ENCODE results near the gene GFM1.
"Not testable (repeated sequence)": the region's sequence is repeated elsewhere in the genome, so short reads cannot be mapped to it uniquely, and the experiment has no call there.

Gene GFM1

DNA sequence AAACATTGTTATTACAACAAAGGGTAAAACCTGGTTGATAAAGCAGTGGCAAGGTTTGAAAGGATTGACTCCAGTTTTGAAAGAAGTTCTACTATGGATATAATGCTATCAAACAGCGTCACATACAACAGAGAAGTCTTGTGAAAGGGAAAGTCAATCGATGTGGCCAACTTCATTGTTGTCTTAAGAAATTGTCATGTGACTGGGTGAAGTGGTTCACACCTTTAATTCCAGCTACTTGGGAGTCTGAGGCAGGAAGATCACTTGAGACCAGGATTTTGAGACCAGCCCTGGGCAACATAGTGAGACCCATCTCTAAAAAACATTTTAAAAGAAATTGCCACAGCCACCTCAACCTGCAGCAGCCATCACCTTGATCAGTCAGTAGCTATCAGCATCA, 34.4 kb downstream of the GFM1 start:
- DNase-seq (ENCODE audit: low spot score): no peak

DNA sequence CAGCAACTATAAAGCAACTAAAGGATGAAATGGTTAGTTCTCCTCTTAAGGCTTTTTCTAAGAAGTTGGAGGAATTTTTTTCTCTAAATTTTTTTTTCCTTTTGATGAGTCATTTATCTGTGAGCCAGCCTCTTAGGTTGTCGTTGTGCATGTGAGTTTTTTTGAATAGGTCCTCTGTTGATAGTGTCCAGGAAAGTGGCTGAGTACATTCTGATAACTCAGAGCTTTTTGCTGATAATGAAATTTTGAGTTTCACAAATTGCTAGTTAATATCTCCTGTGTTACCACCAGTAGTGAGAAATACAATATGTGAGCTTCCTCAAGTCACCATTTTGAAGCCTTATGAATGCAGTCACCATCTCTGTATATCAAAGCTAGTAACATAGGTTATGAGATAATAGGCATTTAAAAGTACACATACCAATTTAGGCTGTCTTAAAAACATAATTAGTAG, 35.2 kb downstream of the GFM1 start:
- DNase-seq (ENCODE audit: low spot score): no peak

DNA sequence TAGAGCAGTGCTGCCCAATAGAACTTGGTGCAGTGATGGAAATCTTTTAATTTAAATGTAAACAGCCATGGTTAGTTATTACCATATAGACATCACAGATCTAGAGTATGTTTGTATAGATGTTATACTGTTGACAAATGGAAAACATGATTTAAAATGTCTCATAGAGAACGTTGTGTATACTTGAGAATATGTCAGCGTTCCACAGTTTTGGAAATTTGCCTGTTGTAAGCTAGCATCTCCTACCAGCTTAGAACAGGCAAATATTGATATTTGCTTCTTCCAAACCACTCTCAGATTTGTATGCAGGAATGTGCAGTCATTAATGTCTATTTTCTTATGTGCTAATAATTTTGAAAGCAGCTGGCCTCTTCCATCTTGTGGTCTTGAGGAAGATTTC, 36.5 kb downstream of the GFM1 start:
- no peak for DNase-seq (ENCODE audit: low spot score)

DNA sequence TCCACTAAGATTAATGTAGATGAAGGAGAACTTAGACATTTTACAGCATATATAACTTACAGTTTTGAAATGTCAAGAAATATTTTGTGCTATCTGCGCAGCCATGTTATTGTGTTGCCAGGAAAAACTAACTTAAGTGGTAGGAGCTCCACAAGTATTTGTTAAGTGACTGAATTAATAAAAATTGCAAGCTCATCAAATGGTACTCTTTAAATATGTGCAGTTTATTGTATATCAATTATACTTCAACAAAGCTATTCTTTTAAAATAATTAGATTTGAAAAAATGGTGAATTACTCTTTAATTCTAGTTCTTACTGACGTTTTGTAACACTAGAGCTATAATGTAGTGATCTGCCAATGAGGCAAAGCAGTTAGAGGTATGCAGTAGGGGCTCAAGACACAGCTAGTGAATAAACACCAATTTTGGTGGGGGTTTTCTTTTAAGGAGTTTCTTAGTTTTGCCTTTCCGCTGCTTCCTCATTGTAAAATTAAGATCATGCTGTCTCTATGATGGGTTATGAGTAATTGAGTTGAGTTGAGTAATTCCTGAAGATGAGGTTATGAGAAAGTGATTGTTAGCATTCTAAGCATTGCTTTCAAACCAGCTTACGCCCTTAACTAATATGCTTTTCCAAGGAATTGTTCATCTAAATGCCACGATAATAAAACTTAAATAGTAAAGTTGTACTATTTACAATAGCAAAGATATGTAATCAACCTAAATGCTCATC, 39.1 kb downstream of the GFM1 start:
- DNase-seq (ENCODE audit: low spot score): no peak

DNA sequence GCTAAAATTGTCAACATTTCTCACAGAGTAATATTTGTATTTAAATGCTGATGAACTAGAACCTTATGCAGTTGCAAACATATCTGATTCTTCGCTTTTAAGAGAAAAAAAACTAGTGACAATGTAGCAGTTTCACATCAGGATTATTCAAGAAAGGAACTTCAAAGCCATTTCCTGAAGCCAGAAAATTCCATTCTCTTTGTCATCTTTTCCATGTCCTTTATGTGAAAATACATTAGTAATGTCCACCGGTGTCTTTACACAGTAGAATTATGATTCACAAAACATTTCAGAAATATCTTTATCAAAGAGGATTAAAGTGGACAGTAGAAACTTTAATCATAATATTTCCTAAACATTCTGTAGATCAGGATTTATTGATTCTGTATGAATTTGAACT, 40.8 kb downstream of the GFM1 start:
- no peak for DNase-seq (ENCODE audit: low spot score)

DNA sequence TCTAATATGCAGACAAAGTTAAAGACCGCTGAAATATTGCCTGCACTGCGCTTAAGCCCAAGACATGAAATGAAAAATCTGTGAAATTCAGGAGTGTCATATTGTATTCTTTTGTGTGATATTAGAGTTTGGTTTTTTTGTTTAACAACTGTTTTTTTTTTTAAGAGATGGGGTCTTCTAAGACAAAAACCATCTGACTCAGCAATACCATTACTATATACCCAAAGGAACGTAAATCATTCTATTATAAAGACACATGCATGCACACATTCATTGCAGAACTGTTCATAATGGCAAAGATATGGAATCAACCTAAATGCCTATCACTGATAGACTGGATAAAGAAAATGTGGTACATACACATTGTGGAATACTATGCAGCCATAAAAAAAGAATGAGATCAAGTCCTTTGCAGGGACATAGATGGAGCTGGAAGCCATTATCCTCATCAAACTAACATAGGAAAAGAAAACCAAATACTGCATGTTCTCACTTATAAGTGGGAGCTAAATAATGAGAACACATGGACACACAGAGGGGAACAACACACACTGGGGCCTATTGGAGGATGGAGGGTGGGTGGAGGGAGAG, 49.6 kb downstream of the GFM1 start:
- not testable (repeated sequence) for DNase-seq (ENCODE audit: low spot score)

DNA sequence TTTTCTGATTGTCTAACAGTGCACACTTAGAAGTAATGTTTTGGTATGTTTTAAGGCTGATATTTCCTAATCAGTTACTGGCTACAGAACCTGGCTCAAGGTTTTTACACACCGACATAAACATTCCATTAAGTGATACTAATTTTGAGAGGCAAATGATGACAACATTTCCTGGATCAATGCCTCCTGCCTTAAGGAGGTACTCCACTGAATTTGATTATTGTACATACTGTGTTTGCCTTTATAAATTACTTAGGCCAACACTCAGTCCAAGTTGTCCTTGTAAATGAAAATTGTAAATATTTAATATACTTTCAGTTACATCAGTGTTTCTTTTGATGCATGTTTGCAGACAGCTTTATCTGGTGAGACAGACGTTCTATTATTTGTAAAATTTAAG, 52.3 kb downstream of the GFM1 start:
- no peak for DNase-seq (ENCODE audit: low spot score)

DNA sequence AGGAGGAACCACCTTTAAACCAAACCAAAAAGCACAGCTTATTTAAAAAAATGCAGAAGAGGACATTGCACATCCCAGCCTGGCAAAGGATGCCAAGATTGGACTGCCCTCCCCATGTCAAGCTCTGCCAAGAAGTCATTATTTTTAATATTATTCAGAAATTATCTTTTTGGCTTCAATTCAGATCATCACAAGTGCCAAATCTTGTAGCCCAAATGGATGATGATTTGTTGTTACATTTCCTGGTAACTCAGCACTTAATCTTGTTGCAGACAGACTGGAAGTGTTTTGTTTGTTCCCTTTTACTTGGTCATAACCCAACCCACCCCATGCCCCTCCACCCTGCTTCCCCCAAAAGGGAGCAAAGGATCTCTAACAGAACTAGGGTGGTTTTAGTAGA, 56.2 kb downstream of the GFM1 start:
- DNase-seq (ENCODE audit: low spot score): peak; percentile 22

DNA sequence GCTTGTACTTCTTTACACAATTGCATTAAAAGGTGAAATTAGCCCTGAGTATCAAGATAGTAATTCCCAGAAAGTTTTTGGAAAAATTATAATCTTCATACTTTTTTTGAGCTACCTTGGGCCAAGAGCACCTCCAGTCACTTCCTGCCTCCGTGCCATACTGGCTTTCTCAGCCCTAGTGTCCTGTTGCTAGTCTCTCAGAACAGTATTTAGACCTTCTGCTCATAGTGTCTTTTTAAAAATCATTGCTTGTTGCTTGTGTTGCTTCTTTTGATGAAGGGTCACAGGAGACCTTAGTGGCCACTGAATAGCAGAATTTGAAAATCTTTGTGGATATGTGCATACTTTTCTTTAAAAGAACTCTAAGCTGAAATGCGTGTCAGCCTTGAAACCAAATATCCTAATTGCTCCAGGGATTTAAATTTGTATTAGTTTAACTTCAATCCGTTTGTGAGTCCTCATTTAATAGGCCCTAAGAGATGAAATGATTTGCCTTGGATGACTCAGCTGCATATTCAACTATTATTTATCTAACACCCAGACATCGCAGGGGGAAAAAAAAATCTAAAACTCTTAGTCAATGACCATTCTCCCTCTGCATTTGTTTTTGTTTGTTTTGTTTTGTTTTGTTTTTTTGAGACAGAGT, 57.2 kb downstream of the GFM1 start:
- no peak for DNase-seq (ENCODE audit: low spot score)

DNA sequence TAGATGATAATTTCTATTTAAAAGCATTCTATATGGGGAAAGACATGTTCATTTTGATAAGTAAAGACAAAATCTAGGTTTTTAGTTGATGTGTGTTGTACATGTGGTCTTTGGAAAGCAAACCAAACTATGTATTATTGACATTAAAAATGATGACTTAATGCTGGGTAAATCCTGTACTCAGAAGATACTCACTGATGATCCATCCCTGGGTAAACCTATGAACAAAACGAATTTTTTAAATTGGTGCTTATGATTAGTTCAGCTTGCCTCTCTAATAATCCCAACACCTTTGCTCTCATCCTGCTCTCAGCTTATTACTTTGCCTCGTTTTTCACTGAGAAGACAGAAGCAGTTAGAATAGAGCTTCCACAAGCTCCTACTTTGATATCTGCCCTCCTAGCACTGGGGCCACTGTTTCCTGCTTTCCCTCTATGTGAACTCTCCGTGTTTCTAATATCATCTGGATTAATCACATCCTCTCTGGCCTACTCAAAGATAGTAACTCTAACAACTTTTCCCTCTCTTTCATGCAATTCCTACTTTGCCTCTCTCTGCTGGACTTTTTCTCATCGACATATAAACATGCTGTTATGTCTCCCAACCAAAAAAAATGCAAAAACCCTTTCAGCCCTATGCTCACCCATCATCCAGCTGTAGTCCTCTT, 58.6 kb downstream of the GFM1 start:
- DNase-seq (ENCODE audit: low spot score): no peak

DNA sequence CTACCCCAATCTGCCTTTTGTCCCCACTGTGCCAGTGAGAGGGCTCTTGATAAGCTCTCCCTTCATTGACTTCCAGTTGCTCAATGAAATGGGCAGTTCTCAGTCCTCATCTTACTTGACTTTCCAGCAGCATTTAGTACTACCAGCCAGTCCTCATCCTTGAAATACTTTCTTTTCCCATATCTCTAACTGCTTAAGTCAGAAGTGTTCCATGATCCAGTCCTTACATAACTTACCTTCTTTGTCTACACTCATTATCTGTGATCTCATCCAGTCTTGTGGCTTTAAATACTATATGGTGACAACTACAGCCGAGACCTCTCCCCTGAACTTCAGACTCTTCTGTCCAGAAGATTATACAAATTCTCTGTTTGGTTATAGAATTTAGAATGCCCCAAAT, 59.2 kb downstream of the GFM1 start:
- DNase-seq (ENCODE audit: low spot score): no peak

DNA sequence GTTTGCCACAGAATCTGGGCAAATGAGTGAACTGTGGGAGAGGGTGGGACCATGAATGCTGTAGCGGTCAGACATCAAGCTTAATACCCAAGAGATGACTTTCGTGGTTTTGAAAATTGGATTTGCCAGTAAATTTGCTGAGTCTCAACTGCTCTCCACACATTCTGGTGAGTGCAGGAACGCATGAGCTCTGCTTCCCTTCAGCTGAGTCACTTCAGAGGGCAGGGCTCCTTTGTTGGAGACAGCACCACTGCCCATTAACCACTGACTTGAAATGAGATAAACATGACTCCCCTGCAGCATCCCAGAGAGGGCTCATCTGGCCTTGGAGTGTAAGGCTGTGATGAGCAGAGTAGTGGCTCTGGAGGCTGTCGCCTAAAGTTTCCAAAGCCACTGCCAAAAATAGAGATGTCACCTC, 65.3 kb downstream of the GFM1 start:
- no peak for DNase-seq (ENCODE audit: low spot score)

DNA sequence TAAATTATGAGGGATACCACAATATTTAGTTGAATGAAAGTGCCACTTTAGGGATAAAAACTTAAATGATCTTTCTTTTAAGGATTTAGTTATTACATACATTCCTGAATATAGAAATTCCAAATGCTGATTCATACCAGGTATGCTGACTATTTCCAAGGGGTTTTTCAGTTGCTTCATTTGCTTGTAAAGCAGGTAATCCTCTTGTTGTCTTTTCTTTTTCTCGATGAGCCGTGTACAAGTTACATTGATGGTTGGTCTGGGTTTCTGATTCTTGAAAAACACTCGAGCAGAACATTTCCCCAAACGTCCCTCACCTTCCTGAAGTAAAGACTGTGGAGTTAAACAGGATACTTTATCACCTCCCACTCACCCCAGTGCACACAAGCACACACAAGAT, 66.3 kb downstream of the GFM1 start:
- no peak for DNase-seq (ENCODE audit: low spot score)

DNA sequence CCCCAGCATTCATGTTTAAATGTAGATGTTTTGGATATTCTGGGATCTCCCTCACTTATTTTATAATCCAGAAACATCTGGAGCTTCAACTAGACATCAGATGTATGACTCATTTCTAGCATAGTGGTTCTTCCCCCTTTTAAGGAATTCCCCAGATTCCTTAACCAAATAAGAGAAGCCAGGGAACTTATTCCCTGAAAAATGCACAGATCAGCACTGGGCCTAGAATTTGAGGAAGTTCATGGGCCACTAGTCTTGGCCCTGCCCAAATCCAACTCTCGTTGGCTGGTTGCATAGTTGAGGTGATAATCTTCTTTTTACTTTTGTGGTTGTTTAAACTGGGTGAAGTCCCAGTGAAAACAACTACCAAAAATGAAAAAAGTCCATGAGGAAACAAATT, 67.6 kb downstream of the GFM1 start:
- DNase-seq (ENCODE audit: low spot score): no peak

DNA sequence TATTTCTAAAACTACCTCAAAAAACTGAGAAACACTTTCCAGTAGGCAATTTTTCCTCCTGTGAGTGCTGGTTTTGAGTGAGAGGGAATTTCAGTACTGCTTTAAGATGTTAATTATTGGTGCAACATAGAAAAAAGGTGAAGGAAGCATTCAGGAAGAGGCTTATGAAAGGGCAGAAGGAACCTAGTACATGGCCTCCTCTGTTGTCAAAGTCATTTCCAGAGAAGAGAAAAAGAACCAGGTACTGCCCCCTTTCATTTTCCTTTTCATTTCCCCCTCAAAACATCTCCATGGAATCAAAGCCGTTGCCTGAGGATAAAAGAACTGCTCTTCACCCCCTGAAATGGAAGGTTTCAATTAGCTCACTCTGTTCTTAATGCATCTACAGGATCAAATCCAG, 68.1 kb downstream of the GFM1 start:
- DNase-seq (ENCODE audit: low spot score): no peak

DNA sequence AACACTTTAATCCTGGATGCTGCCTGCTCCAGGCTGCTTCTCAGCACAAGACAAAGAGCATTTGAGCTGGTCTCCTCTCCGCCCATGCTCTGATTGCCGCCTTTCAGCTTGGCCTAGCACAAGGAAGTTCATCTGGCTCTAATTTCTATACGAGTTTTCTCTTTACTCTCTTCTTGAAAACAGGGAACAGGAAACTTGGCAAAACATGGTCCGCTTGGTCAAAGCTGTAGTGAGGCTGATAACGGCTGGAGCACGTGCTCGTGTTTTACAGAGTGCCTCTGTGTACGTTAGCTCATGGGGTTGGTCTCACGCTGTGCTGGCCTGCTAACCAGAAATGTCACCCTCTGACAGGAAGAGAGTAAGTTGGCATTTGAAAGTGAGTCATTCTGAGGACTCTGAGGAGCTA, 68.8 kb downstream of the GFM1 start:
- DNase-seq (ENCODE audit: low spot score): no peak

DNA sequence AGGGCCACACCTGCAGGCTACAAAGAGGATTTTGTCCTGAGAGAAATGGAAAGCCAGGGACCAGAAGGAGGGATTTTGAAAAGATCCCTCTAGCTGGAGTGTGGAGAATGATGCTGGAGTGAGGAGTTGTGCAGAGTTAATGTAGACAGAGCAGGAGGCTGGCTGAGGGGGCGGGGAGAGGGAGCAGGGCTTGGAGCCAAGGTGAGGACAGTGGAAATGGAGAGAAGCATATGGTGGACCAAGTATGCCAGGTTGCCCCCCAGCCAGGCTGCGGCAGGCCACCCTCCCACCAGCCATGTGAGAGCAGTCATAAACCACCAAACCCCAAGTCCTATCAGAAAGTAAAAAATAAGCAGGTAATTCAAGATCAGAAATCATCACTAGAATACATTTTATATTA, 73.2 kb downstream of the GFM1 start:
- DNase-seq (ENCODE audit: low spot score): peak; percentile 90

DNA sequence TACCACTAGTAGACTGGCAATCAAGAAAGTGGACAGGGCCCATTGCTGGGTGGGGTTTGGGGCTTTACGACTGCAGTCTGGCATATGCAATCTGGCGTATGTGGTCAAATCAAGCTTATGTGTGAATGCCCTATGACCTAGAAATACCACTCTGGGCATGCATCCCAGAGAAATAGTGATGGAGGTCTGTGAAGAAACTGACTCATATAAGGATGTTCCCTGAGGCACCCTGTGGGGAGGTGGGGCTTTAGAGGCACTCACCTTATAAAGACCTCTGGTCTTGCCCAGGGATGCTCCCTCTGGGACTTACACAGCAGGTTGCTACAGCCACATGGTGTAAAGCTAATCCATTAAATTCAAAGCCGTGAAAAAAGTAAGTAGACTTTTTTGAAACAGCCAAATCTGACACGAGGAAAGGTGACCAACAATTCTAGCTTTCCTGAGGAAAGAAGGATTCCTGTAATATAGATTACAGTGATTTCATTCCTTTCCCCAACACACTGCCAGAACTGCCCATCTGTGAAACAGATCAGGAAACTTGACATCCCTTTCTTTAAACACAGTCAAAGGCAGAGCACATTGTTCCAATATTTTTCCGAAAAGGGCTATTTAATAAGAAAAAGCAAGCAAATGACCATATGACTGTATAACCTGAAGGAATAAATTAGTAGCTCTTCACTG, 74.3 kb downstream of the GFM1 start:
- DNase-seq (ENCODE audit: low spot score): peak; percentile 46

DNA sequence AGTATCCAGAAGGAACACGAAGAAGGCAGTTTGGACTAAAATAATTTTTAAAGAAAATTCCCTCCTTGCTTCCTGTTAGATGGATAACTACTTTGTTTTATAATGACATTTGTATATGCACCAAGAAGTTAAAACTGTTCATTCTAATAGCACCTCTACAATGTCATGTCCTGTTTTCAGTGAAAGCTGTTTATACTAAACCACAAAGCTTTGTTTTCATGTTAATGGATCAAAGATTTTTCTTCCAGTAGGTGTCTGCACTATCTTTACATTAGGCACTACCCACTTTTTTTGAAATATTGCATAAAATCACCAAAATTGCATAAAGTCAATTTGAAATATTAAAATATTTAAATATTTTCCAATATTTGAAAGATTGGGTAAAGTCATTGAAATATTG, 77.8 kb downstream of the GFM1 start:
- no peak for DNase-seq (ENCODE audit: low spot score)

DNA sequence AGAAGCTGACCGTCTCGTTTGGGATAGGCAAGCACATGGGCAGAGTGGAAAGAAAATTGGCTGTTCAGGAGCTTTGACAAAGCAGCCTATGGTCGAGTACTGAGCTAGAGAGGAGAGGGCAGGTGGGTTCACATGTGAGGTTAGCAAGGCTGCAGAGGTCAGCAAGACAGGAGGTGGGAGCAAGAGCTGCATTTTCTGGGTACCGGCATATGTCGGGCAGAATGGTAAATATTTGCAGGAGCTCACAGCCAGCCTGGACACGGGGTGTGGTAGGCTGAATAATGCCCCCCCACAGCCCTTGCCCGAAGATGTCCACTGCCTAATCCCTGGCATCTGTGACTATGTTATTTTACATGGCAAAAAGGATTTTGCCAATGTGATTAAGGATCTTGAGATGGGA, 79.7 kb downstream of the GFM1 start:
- no peak for DNase-seq (ENCODE audit: low spot score)

DNA sequence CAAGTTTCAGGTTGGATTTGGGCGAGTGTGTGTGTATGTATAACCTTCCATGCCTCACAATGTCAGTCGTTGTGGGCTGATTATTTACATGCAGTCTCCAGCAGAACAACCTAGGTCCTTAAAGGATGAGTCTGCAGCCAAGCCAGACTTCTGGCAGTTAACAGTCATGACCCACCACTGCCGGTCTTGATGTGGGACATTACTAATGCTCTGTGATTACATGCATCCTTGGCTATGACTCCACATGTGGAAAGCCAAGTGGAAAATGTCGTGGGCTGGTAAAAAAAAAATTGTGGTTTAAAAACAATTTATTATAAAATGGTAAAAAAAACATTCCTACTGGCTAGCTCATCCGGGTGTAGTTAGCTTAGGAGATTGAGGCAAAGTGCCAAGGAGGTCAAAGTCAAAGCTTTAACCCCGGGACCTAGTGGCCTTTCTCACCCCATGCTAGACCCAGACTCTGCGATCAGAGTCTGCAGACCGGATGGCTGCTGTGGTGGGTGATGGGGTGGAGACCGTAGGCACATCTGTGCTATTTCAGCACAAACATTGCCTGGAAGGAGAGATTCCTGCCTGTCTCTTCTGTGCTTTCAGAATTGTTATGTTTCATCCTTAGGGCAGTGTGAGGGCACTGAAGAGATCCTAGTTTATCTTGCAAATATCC, 81.2 kb downstream of the GFM1 start:
- no peak for DNase-seq (ENCODE audit: low spot score)

All from cerebellar cortex (tissue), 1 donor.